GM23338 (cell line): ENCODE measurements around the gene SLC9A3. TPM values are rescaled to one million over a fixed set of nuclear protein-coding genes. Genes with fewer than 3 reads are reported as not detected.

ENCODE experiments used
- ATAC-seq: fragments of 200-7000 bp; cut with Tn5 transposase; 3 replicates; pipeline ENCODE4 v1.9.1; 2020
- DNase-seq: peaks from one replicate; pipeline ENCODE4 v3.0.0-alpha.2; 2015; ENCODE audit warnings: low spot score
- H2AFZ ChIP-seq: fragments of 200-600 bp; sonication (generic); 2 replicates; pipeline ENCODE4 v1.8.0; 2016; ENCODE audit warnings: antibody characterized with exemption, mild to moderate bottlenecking, moderate library complexity
- H3F3A ChIP-seq: fragments of 200-600 bp; sonication (generic); replicated peaks from 2 replicates; pipeline ENCODE4 v1.8.0; 2017; ENCODE audit warnings: antibody characterized with exemption, mixed run types, low read depth
- H3K27ac ChIP-seq: fragments of 200-600 bp; sonication (generic); 2 replicates; pipeline ENCODE4 v1.6.1; 2016; ENCODE audit warnings: low read depth
- H3K27me3 ChIP-seq: fragments of 200-600 bp; sonication (generic); 2 replicates; pipeline ENCODE4 v1.8.0; 2016; ENCODE audit warnings: mild to moderate bottlenecking, mixed run types, moderate library complexity; ENCODE audit not compliant: insufficient read depth
- H3K36me3 ChIP-seq: fragments of 200-600 bp; sonication (generic); 2 replicates; pipeline ENCODE4 v1.8.0; 2016; ENCODE audit warnings: mild to moderate bottlenecking; ENCODE audit not compliant: insufficient read depth
- H3K4me1 ChIP-seq: fragments of 200-600 bp; sonication (generic); 2 replicates; pipeline ENCODE4 v1.8.0; 2016; ENCODE audit warnings: mild to moderate bottlenecking, moderate library complexity; ENCODE audit not compliant: insufficient read depth
- H3K4me2 ChIP-seq: fragments of 200-600 bp; sonication (generic); 2 replicates; pipeline ENCODE4 v1.7.1; 2017; ENCODE audit warnings: mixed run types
- H3K4me3 ChIP-seq: fragments of 200-600 bp; sonication (generic); 2 replicates; pipeline ENCODE4 v1.6.1; 2016; ENCODE audit warnings: mixed run types
- H3K79me2 ChIP-seq: fragments of 200-600 bp; sonication (generic); replicated peaks from 2 replicates; pipeline ENCODE4 v1.8.0; 2017; ENCODE audit warnings: mild to moderate bottlenecking; ENCODE audit not compliant: insufficient read depth
- H3K9me2 ChIP-seq: fragments of 200-600 bp; sonication (generic); 2 replicates; pipeline ENCODE4 v1.8.0; 2017; ENCODE audit not compliant: insufficient read depth
- H4K20me1 ChIP-seq: fragments of 200-600 bp; sonication (generic); replicated peaks from 2 replicates; pipeline ENCODE4 v1.8.0; 2017; ENCODE audit warnings: mild to moderate bottlenecking; ENCODE audit not compliant: insufficient read depth
- H3K27ac Mint-ChIP-seq: 2 replicates; pipeline ENCODE4 v1.8.0; 2020; ENCODE audit warnings: inconsistent platforms, mild to moderate bottlenecking, moderate library complexity, mixed read lengths
- H3K27me3 Mint-ChIP-seq: 3 replicates; pipeline ENCODE4 v1.8.0; 2022; ENCODE audit warnings: low read depth, mild to moderate bottlenecking, moderate library complexity, mixed read lengths, inconsistent platforms; ENCODE audit not compliant: insufficient read depth, poor library complexity
- H3K36me3 Mint-ChIP-seq: 3 replicates; pipeline ENCODE4 v1.8.0; 2021; ENCODE audit warnings: low read depth, mild to moderate bottlenecking, inconsistent platforms, moderate library complexity, mixed read lengths
- H3K4me1 Mint-ChIP-seq: 3 replicates; pipeline ENCODE4 v1.8.0; 2020; ENCODE audit warnings: mild to moderate bottlenecking, inconsistent platforms, mixed read lengths
- H3K4me3 Mint-ChIP-seq: 3 replicates; pipeline ENCODE4 v1.8.0; 2021; ENCODE audit warnings: moderate library complexity, mild to moderate bottlenecking, inconsistent platforms, mixed read lengths
- H3K9me3 Mint-ChIP-seq: 3 replicates; pipeline ENCODE4 v1.8.0; 2020; ENCODE audit warnings: moderate library complexity, mild to moderate bottlenecking, inconsistent platforms, mixed read lengths
- CREB1 ChIP-seq: fragments of 250-450 bp; sonication (Bioruptor Pico); IDR thresholded peaks from 2 replicates; pipeline ENCODE4 v1.5.0; 2020; ENCODE audit warnings: low read depth, mild to moderate bottlenecking, moderate library complexity
- EZH2phosphoT487 ChIP-seq: fragments of 200-600 bp; sonication (generic); IDR thresholded peaks from one replicate; pipeline ENCODE4 v1.8.1; 2018; ENCODE audit warnings: antibody characterized with exemption; ENCODE audit not compliant: unreplicated experiment
- NANOG ChIP-seq: IDR thresholded peaks from 2 replicates; pipeline ENCODE4 v1.6.1; 2016; ENCODE audit warnings: antibody characterized with exemption, borderline replicate concordance
- STAT1 ChIP-seq: IDR thresholded peaks from one replicate; pipeline ENCODE4 v1.6.1; 2016; ENCODE audit warnings: antibody characterized with exemption; ENCODE audit not compliant: unreplicated experiment
- ZNF114 ChIP-seq: fragments of 250-450 bp; sonication (Bioruptor Pico); IDR thresholded peaks from 2 replicates; pipeline ENCODE4 v1.5.0; 2020; ENCODE audit warnings: mild to moderate bottlenecking, moderate library complexity
- polyA plus RNA-seq: library from polyadenylated mRNA; unstranded; fragments of >200 nt; fragmentation: Nextera tagmentation; extraction: Ambion mirVana; gene quantifications from 2 replicates; pipeline ENCODE4 v1.2.1, GENCODE V29; 2016
- total RNA-seq: library from RNA; depleted of rRNA; stranded (reverse); fragments of >200 nt; shearing (Covaris generic); gene quantifications from 2 replicates; pipeline ENCODE4 v1.2.3, GENCODE V29; 2014
- TF ChIP-seq, protein P1 (sequence below), 2 experiments: fragments of 200-600 bp in 1 of 2; sonication (generic) in 1 of 2; conservative IDR thresholded peaks; 2 replicates each; pipeline versions ENCODE4 v1.5.1 to v1.6.1; 2016 to 2017; ENCODE audit warnings: antibody characterized with exemption in 2 of 2, low read depth in 2 of 2, mild to moderate bottlenecking in 2 of 2, moderate library complexity in 1 of 2
- TF ChIP-seq, protein P2 (sequence below): fragments of 250-450 bp; sonication (Bioruptor Pico); IDR thresholded peaks from 2 replicates; pipeline ENCODE4 v1.5.0; 2020; ENCODE audit warnings: mild to moderate bottlenecking, moderate library complexity
- TF ChIP-seq, protein P3 (sequence below): IDR thresholded peaks from 2 replicates; pipeline ENCODE4 v1.6.1; 2016; ENCODE audit warnings: antibody characterized with exemption
- TF ChIP-seq, protein P4 (sequence below): IDR thresholded peaks from one replicate; pipeline ENCODE4 v1.6.1; 2018; ENCODE audit warnings: antibody characterized with exemption; ENCODE audit not compliant: unreplicated experiment

The SLC9A3 gene
- total and polyA plus RNA-seq, 2 experiments from 2014 or later, result 0.39 to 3.1 TPM

DNA sequence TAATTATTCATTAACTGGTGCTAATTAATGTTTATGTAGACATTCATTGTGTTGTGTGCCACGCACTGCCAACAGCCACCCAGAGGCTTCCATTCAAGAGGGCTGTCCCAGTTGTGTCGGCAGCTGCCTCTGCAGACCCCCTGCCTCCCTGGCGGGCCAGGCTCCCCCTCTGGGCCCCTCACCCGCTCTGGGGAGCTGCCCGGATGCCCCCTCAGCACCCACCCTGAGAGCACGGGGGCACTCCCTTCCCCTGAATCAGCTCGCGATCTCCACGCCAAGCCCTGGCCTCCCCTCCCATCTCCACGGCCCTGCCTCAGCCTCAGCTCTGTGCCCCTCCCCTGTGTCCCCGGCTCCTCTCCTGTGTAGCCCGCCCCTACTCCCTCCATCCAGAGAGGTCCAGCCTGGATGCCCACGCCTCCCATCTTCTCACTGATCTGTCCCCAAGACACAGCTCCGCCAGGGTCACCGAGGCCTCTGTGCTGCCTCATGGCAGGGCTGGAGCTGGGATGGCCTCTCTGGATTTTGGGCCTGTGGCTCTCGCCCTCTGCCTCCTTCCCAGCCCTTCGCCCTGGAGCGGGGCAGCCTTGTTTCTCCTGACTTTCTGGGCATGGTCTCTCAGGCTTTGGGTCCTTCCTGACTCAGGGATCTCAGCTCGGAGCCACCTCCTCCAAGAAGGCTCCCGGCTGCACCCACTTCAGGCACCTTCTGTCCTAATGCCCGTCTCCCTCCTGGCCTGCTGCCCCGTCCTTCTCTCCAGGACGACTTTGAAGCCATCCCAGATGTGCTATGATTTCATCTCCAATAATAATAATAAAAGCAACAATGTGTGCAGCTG, 16.0 kb upstream of the SLC9A3 start:
- H3K4me2 ChIP-seq, result no peak overlapping the region
- ATAC-seq, result no peak
- no peaks in the 10 kb centered on the region for H3K27me3 ChIP-seq
- H3K4me1 Mint-ChIP-seq, result no peaks in the 10 kb centered on the region; the same call in 2 of the 3 replicates
- no peaks in the 10 kb centered on the region; the same call in 2 of the 3 replicates for H3K9me3 Mint-ChIP-seq
- no peaks in the 10 kb centered on the region for H3K79me2 ChIP-seq
- H4K20me1 ChIP-seq, result no peaks in the 10 kb centered on the region
- peaks cover 8% of the 10 kb centered on the region for H3K27me3 Mint-ChIP-seq
- H3K9me2 ChIP-seq, result no peaks in the 10 kb centered on the region
- no peaks in the 10 kb centered on the region for H3K4me1 ChIP-seq
- H3K4me3 ChIP-seq, result no peak overlapping the region
- H3K36me3 ChIP-seq, result no peaks in the 10 kb centered on the region
- no peaks in the 10 kb centered on the region for H3K36me3 Mint-ChIP-seq
- TF ChIP-seq, protein P1, sequence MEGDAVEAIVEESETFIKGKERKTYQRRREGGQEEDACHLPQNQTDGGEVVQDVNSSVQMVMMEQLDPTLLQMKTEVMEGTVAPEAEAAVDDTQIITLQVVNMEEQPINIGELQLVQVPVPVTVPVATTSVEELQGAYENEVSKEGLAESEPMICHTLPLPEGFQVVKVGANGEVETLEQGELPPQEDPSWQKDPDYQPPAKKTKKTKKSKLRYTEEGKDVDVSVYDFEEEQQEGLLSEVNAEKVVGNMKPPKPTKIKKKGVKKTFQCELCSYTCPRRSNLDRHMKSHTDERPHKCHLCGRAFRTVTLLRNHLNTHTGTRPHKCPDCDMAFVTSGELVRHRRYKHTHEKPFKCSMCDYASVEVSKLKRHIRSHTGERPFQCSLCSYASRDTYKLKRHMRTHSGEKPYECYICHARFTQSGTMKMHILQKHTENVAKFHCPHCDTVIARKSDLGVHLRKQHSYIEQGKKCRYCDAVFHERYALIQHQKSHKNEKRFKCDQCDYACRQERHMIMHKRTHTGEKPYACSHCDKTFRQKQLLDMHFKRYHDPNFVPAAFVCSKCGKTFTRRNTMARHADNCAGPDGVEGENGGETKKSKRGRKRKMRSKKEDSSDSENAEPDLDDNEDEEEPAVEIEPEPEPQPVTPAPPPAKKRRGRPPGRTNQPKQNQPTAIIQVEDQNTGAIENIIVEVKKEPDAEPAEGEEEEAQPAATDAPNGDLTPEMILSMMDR (conservative IDR thresholded peaks at IDR 0.05; ENCODE audit: low read depth in 2 of 2), result no peak
- TF ChIP-seq, protein P2, sequence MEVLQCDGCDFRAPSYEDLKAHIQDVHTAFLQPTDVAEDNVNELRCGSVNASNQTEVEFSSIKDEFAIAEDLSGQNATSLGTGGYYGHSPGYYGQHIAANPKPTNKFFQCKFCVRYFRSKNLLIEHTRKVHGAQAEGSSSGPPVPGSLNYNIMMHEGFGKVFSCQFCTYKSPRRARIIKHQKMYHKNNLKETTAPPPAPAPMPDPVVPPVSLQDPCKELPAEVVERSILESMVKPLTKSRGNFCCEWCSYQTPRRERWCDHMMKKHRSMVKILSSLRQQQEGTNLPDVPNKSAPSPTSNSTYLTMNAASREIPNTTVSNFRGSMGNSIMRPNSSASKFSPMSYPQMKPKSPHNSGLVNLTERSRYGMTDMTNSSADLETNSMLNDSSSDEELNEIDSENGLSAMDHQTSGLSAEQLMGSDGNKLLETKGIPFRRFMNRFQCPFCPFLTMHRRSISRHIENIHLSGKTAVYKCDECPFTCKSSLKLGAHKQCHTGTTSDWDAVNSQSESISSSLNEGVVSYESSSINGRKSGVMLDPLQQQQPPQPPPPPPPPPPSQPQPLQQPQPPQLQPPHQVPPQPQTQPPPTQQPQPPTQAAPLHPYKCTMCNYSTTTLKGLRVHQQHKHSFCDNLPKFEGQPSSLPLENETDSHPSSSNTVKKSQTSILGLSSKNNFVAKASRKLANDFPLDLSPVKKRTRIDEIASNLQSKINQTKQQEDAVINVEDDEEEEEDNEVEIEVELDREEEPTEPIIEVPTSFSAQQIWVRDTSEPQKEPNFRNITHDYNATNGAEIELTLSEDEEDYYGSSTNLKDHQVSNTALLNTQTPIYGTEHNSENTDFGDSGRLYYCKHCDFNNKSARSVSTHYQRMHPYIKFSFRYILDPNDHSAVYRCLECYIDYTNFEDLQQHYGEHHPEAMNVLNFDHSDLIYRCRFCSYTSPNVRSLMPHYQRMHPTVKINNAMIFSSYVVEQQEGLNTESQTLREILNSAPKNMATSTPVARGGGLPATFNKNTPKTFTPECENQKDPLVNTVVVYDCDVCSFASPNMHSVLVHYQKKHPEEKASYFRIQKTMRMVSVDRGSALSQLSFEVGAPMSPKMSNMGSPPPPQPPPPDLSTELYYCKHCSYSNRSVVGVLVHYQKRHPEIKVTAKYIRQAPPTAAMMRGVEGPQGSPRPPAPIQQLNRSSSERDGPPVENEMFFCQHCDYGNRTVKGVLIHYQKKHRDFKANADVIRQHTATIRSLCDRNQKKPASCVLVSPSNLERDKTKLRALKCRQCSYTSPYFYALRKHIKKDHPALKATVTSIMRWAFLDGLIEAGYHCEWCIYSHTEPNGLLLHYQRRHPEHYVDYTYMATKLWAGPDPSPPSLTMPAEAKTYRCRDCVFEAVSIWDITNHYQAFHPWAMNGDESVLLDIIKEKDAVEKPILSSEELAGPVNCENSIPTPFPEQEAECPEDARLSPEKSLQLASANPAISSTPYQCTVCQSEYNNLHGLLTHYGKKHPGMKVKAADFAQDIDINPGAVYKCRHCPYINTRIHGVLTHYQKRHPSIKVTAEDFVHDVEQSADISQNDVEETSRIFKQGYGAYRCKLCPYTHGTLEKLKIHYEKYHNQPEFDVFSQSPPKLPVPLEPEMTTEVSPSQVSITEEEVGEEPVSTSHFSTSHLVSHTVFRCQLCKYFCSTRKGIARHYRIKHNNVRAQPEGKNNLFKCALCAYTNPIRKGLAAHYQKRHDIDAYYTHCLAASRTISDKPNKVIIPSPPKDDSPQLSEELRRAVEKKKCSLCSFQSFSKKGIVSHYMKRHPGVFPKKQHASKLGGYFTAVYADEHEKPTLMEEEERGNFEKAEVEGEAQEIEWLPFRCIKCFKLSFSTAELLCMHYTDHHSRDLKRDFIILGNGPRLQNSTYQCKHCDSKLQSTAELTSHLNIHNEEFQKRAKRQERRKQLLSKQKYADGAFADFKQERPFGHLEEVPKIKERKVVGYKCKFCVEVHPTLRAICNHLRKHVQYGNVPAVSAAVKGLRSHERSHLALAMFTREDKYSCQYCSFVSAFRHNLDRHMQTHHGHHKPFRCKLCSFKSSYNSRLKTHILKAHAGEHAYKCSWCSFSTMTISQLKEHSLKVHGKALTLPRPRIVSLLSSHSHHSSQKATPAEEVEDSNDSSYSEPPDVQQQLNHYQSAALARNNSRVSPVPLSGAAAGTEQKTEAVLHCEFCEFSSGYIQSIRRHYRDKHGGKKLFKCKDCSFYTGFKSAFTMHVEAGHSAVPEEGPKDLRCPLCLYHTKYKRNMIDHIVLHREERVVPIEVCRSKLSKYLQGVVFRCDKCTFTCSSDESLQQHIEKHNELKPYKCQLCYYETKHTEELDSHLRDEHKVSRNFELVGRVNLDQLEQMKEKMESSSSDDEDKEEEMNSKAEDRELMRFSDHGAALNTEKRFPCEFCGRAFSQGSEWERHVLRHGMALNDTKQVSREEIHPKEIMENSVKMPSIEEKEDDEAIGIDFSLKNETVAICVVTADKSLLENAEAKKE (CRISPR knock-in tag), result no peak
- TF ChIP-seq STAT1, result no peak
- no peak for TF ChIP-seq NANOG
- TF ChIP-seq ZNF114 (CRISPR knock-in tag), result no peak
- no peak for TF ChIP-seq EZH2phosphoT487
- no peak for TF ChIP-seq CREB1 (CRISPR knock-in tag)
- TF ChIP-seq, protein P3, sequence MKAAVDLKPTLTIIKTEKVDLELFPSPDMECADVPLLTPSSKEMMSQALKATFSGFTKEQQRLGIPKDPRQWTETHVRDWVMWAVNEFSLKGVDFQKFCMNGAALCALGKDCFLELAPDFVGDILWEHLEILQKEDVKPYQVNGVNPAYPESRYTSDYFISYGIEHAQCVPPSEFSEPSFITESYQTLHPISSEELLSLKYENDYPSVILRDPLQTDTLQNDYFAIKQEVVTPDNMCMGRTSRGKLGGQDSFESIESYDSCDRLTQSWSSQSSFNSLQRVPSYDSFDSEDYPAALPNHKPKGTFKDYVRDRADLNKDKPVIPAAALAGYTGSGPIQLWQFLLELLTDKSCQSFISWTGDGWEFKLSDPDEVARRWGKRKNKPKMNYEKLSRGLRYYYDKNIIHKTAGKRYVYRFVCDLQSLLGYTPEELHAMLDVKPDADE, result no peak
- TF ChIP-seq, protein P4, sequence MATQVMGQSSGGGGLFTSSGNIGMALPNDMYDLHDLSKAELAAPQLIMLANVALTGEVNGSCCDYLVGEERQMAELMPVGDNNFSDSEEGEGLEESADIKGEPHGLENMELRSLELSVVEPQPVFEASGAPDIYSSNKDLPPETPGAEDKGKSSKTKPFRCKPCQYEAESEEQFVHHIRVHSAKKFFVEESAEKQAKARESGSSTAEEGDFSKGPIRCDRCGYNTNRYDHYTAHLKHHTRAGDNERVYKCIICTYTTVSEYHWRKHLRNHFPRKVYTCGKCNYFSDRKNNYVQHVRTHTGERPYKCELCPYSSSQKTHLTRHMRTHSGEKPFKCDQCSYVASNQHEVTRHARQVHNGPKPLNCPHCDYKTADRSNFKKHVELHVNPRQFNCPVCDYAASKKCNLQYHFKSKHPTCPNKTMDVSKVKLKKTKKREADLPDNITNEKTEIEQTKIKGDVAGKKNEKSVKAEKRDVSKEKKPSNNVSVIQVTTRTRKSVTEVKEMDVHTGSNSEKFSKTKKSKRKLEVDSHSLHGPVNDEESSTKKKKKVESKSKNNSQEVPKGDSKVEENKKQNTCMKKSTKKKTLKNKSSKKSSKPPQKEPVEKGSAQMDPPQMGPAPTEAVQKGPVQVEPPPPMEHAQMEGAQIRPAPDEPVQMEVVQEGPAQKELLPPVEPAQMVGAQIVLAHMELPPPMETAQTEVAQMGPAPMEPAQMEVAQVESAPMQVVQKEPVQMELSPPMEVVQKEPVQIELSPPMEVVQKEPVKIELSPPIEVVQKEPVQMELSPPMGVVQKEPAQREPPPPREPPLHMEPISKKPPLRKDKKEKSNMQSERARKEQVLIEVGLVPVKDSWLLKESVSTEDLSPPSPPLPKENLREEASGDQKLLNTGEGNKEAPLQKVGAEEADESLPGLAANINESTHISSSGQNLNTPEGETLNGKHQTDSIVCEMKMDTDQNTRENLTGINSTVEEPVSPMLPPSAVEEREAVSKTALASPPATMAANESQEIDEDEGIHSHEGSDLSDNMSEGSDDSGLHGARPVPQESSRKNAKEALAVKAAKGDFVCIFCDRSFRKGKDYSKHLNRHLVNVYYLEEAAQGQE, result no peak
- H3K27ac Mint-ChIP-seq, result no peak overlapping the region
- H3K27ac ChIP-seq, result no peak overlapping the region
- no peaks in the 10 kb centered on the region for H3F3A ChIP-seq
- no peak overlapping the region for H3K4me3 Mint-ChIP-seq
- no peak overlapping the region for H2AFZ ChIP-seq
- DNase-seq, result no peak
